GM21381 (cell line): ENCODE measurements around the gene RNF31.

Source experiments
- ATAC-seq: cut with Tn5 transposase; IDR thresholded peaks from one replicate; pipeline ENCODE4 v1.9.1; 2021; ENCODE audit warnings: mild to moderate bottlenecking, moderate library complexity; ENCODE audit not compliant: unreplicated experiment

Gene RNF31

GRCh38 chr14:24137529-24138395 lies 9.5 kb upstream of the RNF31 start:
- ATAC-seq: no peak

GRCh38 chr14:24138396-24139271 lies 8.7 kb upstream of the RNF31 start:
- no peak for ATAC-seq

- ATAC-seq: no peak
These were observed 7.9 kb upstream of the RNF31 start for GRCh38 chr14:24139272-24139934.

GRCh38 chr14:24141097-24141880 lies 6.0 kb upstream of the RNF31 start, which contains the start of gene EMC9:
EMC9 (minus strand) TSS chr14:24141591; CDS start chr14:24141304, 287 bp downstream.
- peak; percentile 86 for ATAC-seq

GRCh38 chr14:24143511-24143910 lies 3.8 kb upstream of the RNF31 start:
- ATAC-seq: no peak

- no peak for ATAC-seq
These were observed 2.8 kb upstream of the RNF31 start for GRCh38 chr14:24144451-24144850.

GRCh38 chr14:24145219-24145618 lies 2.1 kb upstream of the RNF31 start:
- ATAC-seq: no peak

- no peak for ATAC-seq
These were observed 1.4 kb upstream of the RNF31 start for GRCh38 chr14:24145690-24146452.

GRCh38 chr14:24146453-24146977 lies 783 bp upstream of the RNF31 start, which contains the start of gene PSME2:
PSME2 (minus strand) TSS chr14:24146610; CDS start chr14:24146581, 29 bp downstream.
- ATAC-seq: peak; percentile 59

- ATAC-seq: no peak
These were observed 597 bp downstream of the RNF31 start for GRCh38 chr14:24147761-24148428.

- no peak for ATAC-seq
These were observed 2.1 kb downstream of the RNF31 start for GRCh38 chr14:24149302-24149969.

- no peak for ATAC-seq
These were observed 2.8 kb downstream of the RNF31 start for GRCh38 chr14:24150061-24150460.

- ATAC-seq: no peak
These were observed 3.3 kb downstream of the RNF31 start for GRCh38 chr14:24150567-24150966.

- no peak for ATAC-seq
These were observed 3.7 kb downstream of the RNF31 start for GRCh38 chr14:24150993-24151392.

- ATAC-seq: no peak
These were observed 4.2 kb downstream of the RNF31 start for GRCh38 chr14:24151404-24152080.

- ATAC-seq: no peak
These were observed 7.8 kb downstream of the RNF31 start for GRCh38 chr14:24155100-24155499.

- no peak for ATAC-seq
These were observed 9.5 kb downstream of the RNF31 start for GRCh38 chr14:24156840-24157239.

- ATAC-seq: no peak
These were observed 10.0 kb downstream of the RNF31 start for GRCh38 chr14:24157331-24157730.
